Ishikawa (cell line): Measurements from ENCODE around the gene SELENOV.

ENCODE experiments used
- CEBPB ChIP-seq: IDR thresholded peaks from 2 replicates; pipeline ENCODE4 v1.6.1; 2012
- CREB1 ChIP-seq: IDR thresholded peaks from 2 replicates; pipeline ENCODE4 v1.6.1; 2012; ENCODE audit warnings: low read depth
- EGR1 ChIP-seq: IDR thresholded peaks from 2 replicates; pipeline ENCODE4 v1.6.1; 2012
- EP300 ChIP-seq: IDR thresholded peaks from 2 replicates; pipeline ENCODE4 v1.6.1; 2012; ENCODE audit warnings: borderline replicate concordance
- FOXM1 ChIP-seq: IDR thresholded peaks from 2 replicates; pipeline ENCODE4 v1.6.1; 2012; ENCODE audit warnings: low read depth, borderline replicate concordance
- MAX ChIP-seq: IDR thresholded peaks from 2 replicates; pipeline ENCODE4 v1.6.1; 2012
- NFIC ChIP-seq: IDR thresholded peaks from 2 replicates; pipeline ENCODE4 v1.6.1; 2012
- RAD21 ChIP-seq: IDR thresholded peaks from 2 replicates; pipeline ENCODE4 v1.6.1; 2012; ENCODE audit warnings: low read depth
- TAF1 ChIP-seq: IDR thresholded peaks from 2 replicates; pipeline ENCODE4 v1.6.1; 2012; ENCODE audit warnings: low read depth, mild to moderate bottlenecking
- TCF12 ChIP-seq: IDR thresholded peaks from 2 replicates; pipeline ENCODE4 v1.6.1; 2012; ENCODE audit warnings: low read depth
- TEAD4 ChIP-seq: IDR thresholded peaks from 2 replicates; pipeline ENCODE4 v1.6.1; 2012
- USF1 ChIP-seq: IDR thresholded peaks from 2 replicates; pipeline ENCODE4 v1.6.1; 2012
- YY1 ChIP-seq: IDR thresholded peaks from 2 replicates; pipeline ENCODE4 v1.6.1; 2012; ENCODE audit warnings: low read depth
- ZBTB7A ChIP-seq: IDR thresholded peaks from 2 replicates; pipeline ENCODE4 v1.6.1; 2012; ENCODE audit warnings: low read depth
- TF ChIP-seq, protein P1 (sequence below): IDR thresholded peaks from 2 replicates; pipeline ENCODE4 v1.6.1; 2012; ENCODE audit warnings: low read depth, mild to moderate bottlenecking

Gene SELENOV

GRCh38 chr19:39555883-39556282 is 40.9 kb downstream of the SELENOV start:
- no peak for TF ChIP-seq YY1
- no peak for TF ChIP-seq CEBPB
- TF ChIP-seq EGR1: no peak

GRCh38 chr19:39557811-39558623 is 43.1 kb downstream of the SELENOV start:
- no peak for TF ChIP-seq TEAD4
- no peak for TF ChIP-seq ZBTB7A
- no peak for TF ChIP-seq TAF1
- no peak for TF ChIP-seq RAD21
- no peak for TF ChIP-seq EGR1
- no peak for TF ChIP-seq NFIC
- TF ChIP-seq, protein P1, sequence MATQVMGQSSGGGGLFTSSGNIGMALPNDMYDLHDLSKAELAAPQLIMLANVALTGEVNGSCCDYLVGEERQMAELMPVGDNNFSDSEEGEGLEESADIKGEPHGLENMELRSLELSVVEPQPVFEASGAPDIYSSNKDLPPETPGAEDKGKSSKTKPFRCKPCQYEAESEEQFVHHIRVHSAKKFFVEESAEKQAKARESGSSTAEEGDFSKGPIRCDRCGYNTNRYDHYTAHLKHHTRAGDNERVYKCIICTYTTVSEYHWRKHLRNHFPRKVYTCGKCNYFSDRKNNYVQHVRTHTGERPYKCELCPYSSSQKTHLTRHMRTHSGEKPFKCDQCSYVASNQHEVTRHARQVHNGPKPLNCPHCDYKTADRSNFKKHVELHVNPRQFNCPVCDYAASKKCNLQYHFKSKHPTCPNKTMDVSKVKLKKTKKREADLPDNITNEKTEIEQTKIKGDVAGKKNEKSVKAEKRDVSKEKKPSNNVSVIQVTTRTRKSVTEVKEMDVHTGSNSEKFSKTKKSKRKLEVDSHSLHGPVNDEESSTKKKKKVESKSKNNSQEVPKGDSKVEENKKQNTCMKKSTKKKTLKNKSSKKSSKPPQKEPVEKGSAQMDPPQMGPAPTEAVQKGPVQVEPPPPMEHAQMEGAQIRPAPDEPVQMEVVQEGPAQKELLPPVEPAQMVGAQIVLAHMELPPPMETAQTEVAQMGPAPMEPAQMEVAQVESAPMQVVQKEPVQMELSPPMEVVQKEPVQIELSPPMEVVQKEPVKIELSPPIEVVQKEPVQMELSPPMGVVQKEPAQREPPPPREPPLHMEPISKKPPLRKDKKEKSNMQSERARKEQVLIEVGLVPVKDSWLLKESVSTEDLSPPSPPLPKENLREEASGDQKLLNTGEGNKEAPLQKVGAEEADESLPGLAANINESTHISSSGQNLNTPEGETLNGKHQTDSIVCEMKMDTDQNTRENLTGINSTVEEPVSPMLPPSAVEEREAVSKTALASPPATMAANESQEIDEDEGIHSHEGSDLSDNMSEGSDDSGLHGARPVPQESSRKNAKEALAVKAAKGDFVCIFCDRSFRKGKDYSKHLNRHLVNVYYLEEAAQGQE: no peak
- TF ChIP-seq MAX: no peak
- TF ChIP-seq YY1: no peak
- TF ChIP-seq CEBPB: no peak
- TF ChIP-seq FOXM1: no peak

- TF ChIP-seq YY1 (no peak), TCF12 (no peak), NFIC (no peak), TAF1 (no peak), FOXM1 (no peak), ZBTB7A (no peak), CEBPB (no peak), EGR1 (no peak), USF1 (no peak), MAX (no peak), EP300 (no peak), RAD21 (no peak), TEAD4 (no peak), CREB1 (no peak)
- TF ChIP-seq, protein P1: no peak
These were observed 43.7 kb downstream of the SELENOV start for GRCh38 chr19:39558624-39559117.

GRCh38 chr19:39563408-39563807 is 48.5 kb downstream of the SELENOV start:
- TF ChIP-seq CEBPB: no peak
- no peak for TF ChIP-seq MAX

GRCh38 chr19:39566064-39566463 is 51.1 kb downstream of the SELENOV start:
- TF ChIP-seq, protein P1: peak; percentile 82
- no peak for TF ChIP-seq ZBTB7A

DNA sequence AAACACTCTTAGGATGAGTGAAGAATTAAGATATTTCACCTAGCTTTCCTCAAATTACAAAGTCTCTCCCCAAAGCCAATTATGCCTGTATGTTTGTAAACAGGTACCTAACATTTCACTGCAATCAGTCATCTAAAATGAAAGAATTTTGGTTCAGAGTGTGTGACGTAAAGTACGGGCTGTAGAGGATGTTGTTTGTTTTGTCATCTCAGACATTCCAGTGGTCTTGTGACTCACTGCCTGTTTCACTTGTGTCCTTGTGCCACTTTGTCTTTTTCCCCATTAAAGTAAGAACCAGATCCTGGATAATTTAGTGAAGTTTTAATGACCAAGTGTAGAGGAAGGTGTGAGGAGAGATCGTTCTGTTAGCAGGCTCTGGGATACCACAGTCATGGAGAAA is 53.7 kb downstream of the SELENOV start:
- no peak for TF ChIP-seq EP300
- no peak for TF ChIP-seq YY1
- TF ChIP-seq TEAD4: no peak
- TF ChIP-seq CEBPB: no peak
- TF ChIP-seq MAX: no peak
- TF ChIP-seq TCF12: no peak
- no peak for TF ChIP-seq FOXM1
- TF ChIP-seq, protein P1: no peak
- no peak for TF ChIP-seq RAD21
- no peak for TF ChIP-seq NFIC
- TF ChIP-seq EGR1: no peak
- TF ChIP-seq ZBTB7A: no peak
- no peak for TF ChIP-seq USF1
- TF ChIP-seq CREB1: no peak
- TF ChIP-seq TAF1: no peak
